ENCODE measurements around the gene INSYN1.

Gene INSYN1

DNA sequence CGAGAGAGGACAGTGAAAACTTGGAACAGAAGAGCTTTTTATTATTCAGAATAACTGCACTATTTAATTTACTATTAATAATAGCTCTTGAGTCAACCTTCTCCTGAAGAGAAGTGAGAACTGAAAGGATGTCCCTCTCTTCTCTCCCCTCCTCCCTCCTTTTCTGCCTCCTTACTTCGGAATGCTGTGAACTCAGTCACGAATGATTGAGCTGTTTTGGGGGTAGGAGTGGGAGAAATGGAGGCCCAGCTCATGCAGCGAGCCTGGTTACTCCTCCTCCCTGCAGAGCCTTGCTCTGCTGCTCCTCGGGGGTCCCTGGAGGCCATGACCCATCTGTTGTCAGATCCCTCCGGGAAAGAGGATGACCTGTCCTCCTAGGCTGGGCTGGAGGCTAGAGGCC lies 20.3 kb upstream of the INSYN1 start:
- no peak for DNase-seq

DNA sequence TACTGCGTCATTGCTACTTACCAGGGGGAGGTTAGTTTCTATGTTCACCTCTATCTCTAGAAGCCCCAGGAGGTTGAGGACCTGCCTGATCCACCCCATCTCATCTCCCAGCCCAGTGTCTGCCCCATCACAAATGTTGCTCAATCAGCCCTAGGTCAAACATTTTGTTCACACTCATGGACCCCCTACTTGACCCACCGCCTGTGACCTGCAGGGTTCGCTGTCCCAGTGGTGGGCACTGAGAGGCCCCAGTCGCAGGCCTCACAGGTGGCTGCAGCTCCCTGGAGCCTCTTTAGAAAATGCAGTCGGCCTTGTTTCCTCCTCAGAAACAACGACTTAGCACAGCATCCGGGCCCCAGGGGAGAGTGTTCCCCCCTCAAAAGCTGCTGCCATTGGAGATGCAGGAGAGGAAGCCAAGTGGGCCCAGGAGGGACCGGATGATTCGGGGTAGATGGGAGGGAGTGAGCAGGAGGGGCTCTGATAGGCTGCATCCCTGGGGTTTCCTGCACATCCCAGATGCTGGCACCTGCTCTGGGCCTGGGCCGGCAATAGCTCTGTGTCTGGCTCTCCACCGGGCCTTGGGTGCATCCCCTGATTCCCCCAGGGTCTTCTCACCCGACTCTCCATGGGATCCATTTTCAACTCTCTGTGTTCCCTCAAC lies 18.4 kb upstream of the INSYN1 start:
- DNase-seq: no peak

DNA sequence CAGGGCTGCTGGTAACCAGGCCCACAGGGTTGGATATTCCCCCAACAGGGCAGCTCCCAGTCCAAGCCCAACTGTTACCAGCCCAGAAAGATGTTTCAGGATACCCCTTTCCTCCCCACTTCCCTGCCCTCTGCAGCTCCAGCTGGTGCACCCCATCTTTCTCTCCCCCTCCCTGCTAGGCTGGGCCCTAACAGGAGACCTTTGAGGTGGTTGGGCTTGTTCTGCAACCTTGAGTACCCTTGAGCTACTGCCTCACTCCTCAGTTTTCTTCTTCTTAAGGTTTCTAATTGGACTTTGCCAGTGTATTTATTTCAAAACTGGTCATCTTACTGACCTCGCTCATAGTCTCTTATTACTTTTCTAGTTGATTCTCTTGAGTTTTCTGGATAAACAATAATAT lies 16.9 kb upstream of the INSYN1 start:
- no peak for DNase-seq

DNA sequence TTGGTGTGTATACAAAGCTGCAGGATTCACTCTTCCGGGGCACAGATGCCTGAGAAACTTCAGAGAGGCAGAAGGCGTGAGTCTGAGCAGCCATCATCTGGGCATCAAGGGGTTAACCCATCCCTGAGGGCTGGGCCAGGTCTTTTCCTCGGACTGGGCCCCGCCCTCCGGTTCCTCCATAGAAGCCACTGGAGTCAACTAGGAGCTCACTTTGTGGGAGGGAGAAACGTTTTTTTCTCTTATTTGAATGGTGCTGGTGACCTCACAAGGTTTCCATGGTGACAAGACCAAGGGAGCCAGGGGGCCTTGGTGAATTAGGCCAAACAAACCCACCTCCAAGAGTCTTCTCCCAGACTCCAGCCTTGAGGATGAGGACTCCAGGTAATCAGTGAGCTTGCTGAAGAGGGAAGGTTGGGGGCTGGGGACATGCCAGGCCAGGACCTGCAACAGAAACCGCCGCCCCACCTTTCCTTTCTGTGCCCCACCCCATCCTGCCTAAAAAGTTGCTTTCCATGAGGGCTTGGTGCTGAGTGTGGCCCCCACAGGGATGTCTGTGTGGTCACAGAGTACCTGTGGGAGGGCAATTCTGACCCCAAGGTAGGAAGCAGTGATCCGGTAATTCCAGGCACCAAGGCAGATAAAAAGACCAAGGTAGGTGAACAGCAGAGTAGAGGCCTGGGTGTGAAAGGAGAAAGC lies 14.8 kb upstream of the INSYN1 start:
- DNase-seq: no peak

DNA sequence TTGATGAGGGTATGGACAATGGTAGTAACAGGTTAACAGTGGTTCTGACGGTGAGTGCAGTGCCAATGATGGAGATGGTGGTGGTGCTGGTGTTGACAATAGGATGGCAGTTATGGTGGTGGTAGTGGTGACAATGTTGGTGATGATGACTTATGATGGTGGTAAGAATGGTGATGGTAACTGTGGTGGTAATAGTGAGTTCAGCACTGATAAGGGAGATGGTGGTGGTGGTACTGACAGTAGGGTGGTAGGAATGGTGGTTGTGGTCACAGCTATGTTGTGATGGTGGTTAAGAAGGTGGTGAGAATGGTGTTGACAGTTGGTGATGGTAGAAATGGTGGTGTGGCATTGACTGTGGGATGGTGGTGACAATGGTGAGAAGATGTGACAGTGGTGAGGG lies 13.4 kb upstream of the INSYN1 start:
- DNase-seq: no peak

DNA sequence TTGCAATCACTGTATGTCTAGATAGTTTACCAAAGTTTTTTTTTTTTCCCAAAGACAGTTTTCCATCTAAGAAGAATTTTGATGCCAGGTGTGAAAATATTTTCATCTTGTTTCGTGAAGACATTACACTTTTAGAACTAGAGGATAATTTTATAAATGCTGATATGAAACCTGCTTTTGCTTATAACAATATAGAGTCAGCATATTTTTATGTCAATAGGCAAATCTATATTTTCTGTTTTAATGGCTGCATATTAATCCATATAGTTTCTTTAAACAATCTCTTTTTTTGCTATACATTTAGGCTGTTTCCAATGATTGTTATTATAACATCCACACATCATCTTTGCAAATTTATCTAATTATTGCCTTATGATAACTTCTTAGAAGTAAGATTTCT lies 12.6 kb upstream of the INSYN1 start:
- no peak for DNase-seq

- DNase-seq: no peak
Measured at GRCh38 chr15:73763931-73764330, 10.8 kb upstream of the INSYN1 start.

DNA sequence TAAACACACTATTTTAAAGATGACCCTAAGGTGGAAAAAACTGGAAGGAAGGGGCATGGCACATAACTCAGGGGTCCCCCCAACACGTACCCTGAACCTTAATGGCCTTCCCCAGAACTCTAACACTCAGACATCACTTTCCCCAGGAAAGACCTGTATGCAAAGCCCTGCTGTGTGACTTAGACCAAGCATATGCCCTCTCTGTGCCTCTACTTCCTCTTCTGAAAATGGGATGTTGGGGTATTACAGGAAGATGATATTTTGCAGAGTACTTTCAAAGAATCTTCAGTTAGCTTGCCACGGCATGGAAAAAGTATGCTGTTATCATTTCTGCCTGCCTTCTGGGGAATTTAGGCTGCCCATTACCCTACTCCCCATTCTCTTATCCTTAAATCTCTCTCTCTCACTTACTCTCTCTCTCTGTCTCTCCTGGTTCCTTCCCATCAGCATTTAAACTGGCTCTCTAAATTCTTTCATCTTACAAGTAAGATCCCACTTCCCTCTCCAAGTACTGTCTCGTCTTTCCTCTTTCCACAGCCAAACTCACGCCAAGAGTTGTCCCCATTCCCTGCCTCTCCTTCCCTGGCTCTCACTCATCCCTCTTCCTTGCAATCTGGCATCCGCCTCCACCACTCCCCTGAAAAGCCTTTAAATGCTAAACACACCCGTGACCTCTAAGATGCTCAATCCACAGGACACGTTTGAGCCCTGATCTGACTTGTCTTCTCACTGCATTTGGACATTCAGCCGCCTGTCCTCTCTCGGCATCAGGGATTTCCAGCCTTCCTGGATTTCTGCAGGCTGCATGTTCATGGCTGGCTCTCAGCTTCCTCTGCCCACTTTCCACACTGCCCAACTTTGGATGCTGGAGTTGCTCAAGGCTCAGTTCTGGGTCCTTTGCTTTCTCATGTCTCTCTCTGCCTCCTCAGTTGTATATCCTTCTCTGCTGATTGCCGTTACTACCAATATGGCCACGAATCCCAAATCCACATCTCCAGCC lies 7.5 kb upstream of the INSYN1 start:
- DNase-seq: no peak

DNA sequence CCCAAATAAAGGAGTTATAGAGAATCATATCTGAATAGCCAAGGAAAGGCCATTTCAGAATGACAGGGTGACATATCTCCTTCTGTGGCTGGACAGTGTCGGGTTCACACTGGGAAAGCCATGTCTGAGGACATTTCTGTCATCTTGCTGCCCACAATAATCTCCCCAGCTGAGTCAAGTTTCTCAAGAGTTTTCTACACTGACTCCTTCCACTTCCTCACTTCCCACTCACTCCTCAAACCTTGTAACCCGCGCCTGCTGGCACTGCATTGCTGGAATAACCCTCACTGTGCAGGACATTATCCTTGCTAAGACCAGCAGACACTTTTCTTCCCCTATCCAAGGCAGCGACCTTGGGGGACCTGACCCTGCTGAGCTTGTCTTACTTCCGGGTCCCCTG lies 5.3 kb upstream of the INSYN1 start:
- no peak for DNase-seq

GRCh38 chr15:73757571-73757970 lies 4.4 kb upstream of the INSYN1 start:
- DNase-seq: no peak

DNA sequence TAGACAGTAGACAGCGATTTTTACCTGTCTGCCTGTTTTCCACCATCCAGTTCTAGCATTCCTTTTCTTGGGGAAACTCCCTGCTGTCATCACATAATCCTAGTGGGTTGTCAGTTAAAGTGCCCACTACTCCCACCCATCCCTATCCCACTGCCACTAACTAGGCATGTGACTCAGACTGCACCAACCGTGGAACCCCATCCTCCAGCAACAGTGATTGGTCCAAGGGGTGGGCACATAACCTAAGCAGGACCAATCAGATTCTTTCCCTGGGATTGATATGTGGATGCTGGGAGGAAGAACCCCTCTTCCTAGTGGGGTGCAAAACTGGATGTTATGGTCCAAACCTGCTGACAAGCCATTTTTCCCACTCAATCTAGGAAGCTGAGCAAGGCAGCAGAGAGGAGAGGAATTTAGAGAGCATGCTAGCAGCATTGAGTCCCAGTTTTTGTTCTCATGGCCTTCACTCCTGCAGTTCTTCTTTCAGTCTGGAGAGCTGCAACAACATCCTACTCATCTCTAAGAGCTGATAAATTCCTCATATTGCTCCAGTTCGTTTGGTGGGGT lies 3.9 kb upstream of the INSYN1 start:
- no peak for DNase-seq

DNA sequence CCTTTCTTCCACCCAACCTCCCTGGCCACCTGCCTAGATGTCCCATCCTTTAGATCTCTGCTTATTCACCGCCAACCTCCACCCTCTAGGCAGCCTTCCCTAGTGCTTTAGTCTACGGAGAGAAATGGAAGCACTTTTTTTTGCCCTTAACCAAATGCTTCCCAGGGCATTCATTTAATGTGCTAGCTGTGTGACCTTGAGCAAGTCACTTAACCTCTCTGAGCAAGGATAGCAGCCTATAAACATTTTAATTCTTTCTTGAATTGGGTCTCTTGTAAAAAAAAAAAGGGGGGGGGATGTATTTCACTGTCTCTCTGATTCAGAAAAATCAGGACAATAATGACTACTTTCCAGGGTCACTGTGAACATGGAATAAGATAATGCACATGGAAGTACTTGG lies 3.2 kb upstream of the INSYN1 start:
- no peak for DNase-seq

GRCh38 chr15:73755946-73756345 lies 2.8 kb upstream of the INSYN1 start:
- DNase-seq: no peak

DNA sequence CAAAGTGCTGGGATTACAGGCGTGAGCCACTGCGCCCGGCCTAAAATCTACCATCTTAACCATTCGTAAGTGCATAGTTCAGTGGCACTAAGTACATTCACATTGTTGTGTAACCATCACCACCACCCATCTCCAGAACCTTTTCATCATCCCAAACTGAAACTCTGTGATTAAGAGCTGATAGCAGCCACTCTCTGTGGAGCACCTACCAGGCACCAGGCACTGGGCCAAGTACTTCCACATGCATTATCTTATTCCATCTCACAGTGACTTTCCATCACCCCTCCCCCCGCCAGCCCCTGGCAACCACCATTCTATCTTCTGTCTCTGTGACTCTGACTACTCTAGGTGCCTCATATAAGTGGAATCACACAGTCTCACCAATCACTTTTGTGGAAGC lies 2.3 kb upstream of the INSYN1 start:
- no peak for DNase-seq

DNA sequence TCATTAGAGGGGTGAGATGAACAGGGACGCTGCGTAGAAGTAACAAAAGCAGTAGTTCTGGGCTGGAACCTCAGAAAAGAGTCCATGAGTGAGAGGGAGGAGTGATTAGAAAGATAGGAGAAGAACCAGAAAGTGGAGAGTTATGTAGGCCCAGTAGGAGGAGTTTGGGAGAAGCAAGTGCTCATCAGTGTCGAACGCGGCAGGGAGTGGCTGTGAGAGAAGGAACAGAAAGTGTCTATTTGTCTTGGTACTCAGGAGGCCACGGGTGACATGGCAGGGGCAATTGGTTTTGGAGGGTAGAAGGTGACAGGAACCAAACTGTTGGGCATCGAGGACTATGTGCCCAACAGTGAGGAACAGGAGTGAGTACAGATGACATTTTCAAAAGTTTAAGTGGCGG lies 1.3 kb upstream of the INSYN1 start:
- no peak for DNase-seq

GRCh38 chr15:73752806-73753193 lies 351 bp downstream of the INSYN1 start:
- no peak for DNase-seq

DNA sequence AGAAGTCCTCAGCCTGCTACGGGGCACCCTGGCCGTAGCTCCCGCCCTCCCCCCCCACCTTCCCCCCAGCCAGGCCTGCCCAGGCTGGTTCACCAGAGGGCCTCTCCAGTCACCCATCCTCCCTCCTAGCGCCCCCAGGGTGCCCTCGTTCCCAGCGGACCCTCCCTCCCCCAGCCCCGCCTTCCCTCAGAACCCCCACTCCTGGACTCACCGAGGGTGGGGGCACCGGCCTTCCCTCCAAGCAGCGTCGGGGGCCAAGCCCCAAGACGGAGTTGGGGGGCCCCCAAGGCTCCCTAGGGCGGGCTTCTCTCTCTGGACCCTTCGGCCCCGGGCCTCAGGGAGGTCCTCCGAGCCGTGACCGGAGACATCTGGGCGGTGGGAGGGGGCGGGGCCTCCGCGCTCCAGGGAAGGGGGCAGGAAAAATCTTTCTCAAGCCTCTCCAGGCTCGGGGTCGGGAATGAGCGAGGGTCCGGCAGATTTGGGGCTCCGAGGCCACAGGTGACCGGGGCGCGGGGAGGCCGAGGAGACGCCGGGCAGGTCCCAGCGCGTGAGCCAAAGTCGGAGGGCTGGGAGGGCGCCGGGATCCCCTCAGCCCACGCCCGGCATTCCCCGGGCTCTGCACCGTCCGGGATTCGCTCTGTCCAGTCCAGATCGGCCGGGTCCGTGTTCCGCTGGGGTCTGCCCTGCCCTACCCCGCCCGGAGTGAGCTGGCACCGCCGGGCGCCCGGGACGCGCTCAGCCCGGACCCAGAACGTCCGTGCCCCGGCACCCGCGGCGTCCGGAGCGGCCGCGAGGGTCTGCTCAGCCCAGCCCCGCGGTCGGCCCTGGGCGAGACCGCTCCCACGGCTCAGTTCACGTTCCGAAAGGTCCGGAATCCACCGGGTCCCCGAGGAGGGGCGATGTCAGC lies 999 bp downstream of the INSYN1 start:
- no peak for DNase-seq

DNA sequence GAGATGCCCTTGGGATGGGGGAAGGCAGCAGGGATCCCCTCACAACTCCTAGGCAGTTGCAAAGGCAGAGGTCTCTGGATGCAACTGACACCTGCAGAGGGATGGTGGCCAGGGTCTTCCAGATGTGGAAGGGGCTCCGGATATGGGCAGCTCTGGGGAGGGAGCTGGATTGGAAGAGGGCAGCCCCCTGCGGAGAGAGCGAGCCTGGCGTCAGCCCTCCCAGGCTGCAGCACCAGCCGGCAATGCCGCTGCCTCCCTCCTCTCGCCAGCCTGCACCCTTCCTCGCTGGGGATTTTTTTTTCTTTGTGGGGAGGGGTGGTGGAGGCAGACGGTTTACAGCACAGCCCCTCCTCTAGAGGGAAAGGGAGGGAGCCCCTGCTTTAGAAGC lies 1.6 kb downstream of the INSYN1 start:
- no peak for DNase-seq

DNA sequence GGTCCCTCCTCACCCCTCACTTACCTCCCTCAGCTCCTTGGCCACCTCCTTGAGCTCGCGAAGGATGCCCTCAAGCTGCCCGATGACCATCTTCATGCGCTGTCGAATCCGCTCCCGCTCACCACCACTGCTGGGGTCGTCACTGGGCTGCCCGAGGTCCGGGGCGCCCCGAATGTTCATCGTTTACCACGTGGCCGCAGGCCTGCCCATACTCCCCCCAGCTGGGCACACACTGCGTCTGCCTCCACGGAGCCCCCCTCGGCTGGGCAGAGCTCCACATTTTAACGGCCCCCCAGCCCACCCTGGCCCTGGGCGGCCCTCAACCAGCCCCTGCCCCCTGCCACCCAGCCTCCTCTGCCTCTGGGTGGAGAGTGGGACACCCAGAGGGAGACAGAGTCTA lies 2.2 kb downstream of the INSYN1 start:
- DNase-seq: no peak

GRCh38 chr15:73750438-73750837 lies 2.7 kb downstream of the INSYN1 start:
- no peak for DNase-seq

- no peak for DNase-seq
Measured at GRCh38 chr15:73749971-73750370, 3.2 kb downstream of the INSYN1 start.

DNA sequence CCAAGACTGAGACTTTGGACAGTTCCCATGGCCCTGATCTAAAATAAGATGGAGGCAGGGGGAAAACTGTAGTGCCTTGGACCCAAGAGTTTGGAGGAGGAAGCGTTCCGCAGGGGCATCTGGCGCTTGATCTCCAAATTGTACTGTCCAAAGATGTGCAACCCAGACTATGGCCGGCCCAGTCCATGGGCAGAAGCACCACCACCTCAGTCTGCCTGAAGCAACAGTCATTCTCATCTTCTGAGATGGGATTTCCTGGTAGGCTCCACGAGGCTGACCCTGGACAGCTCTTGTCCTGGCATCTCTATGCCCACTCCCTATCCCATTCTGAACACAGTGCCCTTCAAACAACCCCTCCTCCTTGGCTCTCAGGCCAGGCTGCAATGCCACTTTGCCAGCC lies 3.6 kb downstream of the INSYN1 start:
- no peak for DNase-seq
